GM19455 (cell line): ENCODE data around the gene NOX5.

Experiments used
- ATAC-seq: cut with Tn5 transposase; IDR thresholded peaks from one replicate; pipeline ENCODE4 v1.9.1; 2021; ENCODE audit not compliant: unreplicated experiment

The NOX5 gene

GRCh38 chr15:69017978-69018377 lies 3.5 kb downstream of the NOX5 start:
- no peak for ATAC-seq

- ATAC-seq = no peak
Observed at GRCh38 chr15:69018951-69019350, 4.5 kb downstream of the NOX5 start.

GRCh38 chr15:69021895-69022294 lies 7.4 kb downstream of the NOX5 start:
- no peak for ATAC-seq

GRCh38 chr15:69025320-69025719 lies 10.8 kb downstream of the NOX5 start:
- no peak for ATAC-seq

GRCh38 chr15:69026355-69026754 lies 11.9 kb downstream of the NOX5 start:
- no peak for ATAC-seq

GRCh38 chr15:69027976-69028518 lies 13.6 kb downstream of the NOX5 start:
- no peak for ATAC-seq

GRCh38 chr15:69031013-69032001 lies 16.8 kb downstream of the NOX5 start:
- ATAC-seq = no peak

GRCh38 chr15:69032031-69032430 lies 17.5 kb downstream of the NOX5 start:
- no peak for ATAC-seq

GRCh38 chr15:69032703-69033373 lies 18.3 kb downstream of the NOX5 start:
- ATAC-seq = no peak

GRCh38 chr15:69034352-69034751 lies 19.9 kb downstream of the NOX5 start:
- ATAC-seq = no peak

GRCh38 chr15:69035205-69035917 lies 20.9 kb downstream of the NOX5 start:
- ATAC-seq = no peak

- ATAC-seq = no peak
Observed at GRCh38 chr15:69035918-69036258, 21.4 kb downstream of the NOX5 start.

GRCh38 chr15:69036826-69037225 lies 22.3 kb downstream of the NOX5 start:
- ATAC-seq = no peak

GRCh38 chr15:69037482-69037881 lies 23.0 kb downstream of the NOX5 start:
- no peak for ATAC-seq

GRCh38 chr15:69037977-69038376 lies 23.5 kb downstream of the NOX5 start:
- no peak for ATAC-seq

- no peak for ATAC-seq
Observed at GRCh38 chr15:69038508-69038907, 24.0 kb downstream of the NOX5 start.

GRCh38 chr15:69039516-69040225 lies 25.2 kb downstream of the NOX5 start:
- ATAC-seq = no peak

- ATAC-seq = no peak
Observed at GRCh38 chr15:69042531-69042930, 28.0 kb downstream of the NOX5 start.

- no peak for ATAC-seq
Observed at GRCh38 chr15:69045802-69046201, 31.3 kb downstream of the NOX5 start.

GRCh38 chr15:69046781-69047180 lies 32.3 kb downstream of the NOX5 start:
- no peak for ATAC-seq

- no peak for ATAC-seq
Observed at GRCh38 chr15:69049976-69050375, 35.5 kb downstream of the NOX5 start.
